IMR-90 (cell line): ENCODE results near the gene EGFL8. TPM values are rescaled to one million over a fixed set of nuclear protein-coding genes. Genes with fewer than 3 reads are reported as not detected.

ENCODE experiments used
- ATAC-seq: fragments of 200-7000 bp; cut with Tn5 transposase; 2 replicates; pipeline ENCODE4 v1.9.1; 2020; ENCODE audit warnings: low read depth, mild to moderate bottlenecking, moderate library complexity
- Bru-seq: library from RNA; stranded (reverse); fragments of 400-500 nt; gene quantifications from one replicate; lab custom pipeline; 2021; lab: Mats Ljungman, UMichigan
- BruChase-seq, 2 experiments: library from RNA; stranded (reverse); fragments of 400-500 nt; gene quantifications; one replicate each; lab custom pipeline; 2021; lab: Mats Ljungman, UMichigan
- BruUV-seq: library from RNA; stranded (reverse); fragments of 400-500 nt; replicated peaks from 2 replicates; lab custom pipeline; 2021; lab: Mats Ljungman, UMichigan
- CTCF ChIA-PET: fragments of 300-600 bp; formaldehyde crosslinking; extraction: SDS; loops from one replicate; lab custom pipeline; 2021; ENCODE audit warnings: antibody characterized with exemption; lab: Yijun Ruan, JAX
- POLR2A ChIA-PET: fragments of 300-600 bp; sonication (Branson Sonifier 250); formaldehyde crosslinking; loops from one replicate; lab custom pipeline; 2022; ENCODE audit warnings: antibody characterized with exemption; ENCODE audit not compliant: unreplicated experiment; lab: Charles Lee
- DNase-seq: peaks from one replicate; pipeline ENCODE4 v3.0.0; 2013
- H2AFZ ChIP-seq: replicated peaks from 2 replicates; pipeline ENCODE3; 2013; ENCODE audit warnings: low read length, mild to moderate bottlenecking; ENCODE audit not compliant: poor library complexity
- H2AK5ac ChIP-seq: 2 replicates; pipeline ENCODE4 v1.6.1; 2013; ENCODE audit warnings: low read depth, low read length, inconsistent platforms
- H2AK9ac ChIP-seq: replicated peaks from 2 replicates; pipeline ENCODE3; 2013; ENCODE audit warnings: mild to moderate bottlenecking, low read depth, low read length, moderate library complexity; ENCODE audit not compliant: poor library complexity
- H2BK120ac ChIP-seq: 2 replicates; pipeline ENCODE4 v1.6.1; 2013; ENCODE audit warnings: low read depth, low read length, inconsistent platforms
- H2BK15ac ChIP-seq: 3 replicates; pipeline ENCODE4 v1.6.1; 2013; ENCODE audit warnings: low read depth, low read length, inconsistent platforms
- H2BK20ac ChIP-seq: 2 replicates; pipeline ENCODE4 v1.6.1; 2013; ENCODE audit warnings: low read depth, mild to moderate bottlenecking, inconsistent platforms, low read length, moderate library complexity
- H2BK5ac ChIP-seq: 2 replicates; pipeline ENCODE4 v1.6.1; 2013; ENCODE audit warnings: mild to moderate bottlenecking, low read depth, low read length, inconsistent platforms; ENCODE audit not compliant: poor library complexity, severe bottlenecking
- H3K14ac ChIP-seq: replicated peaks from 2 replicates; pipeline ENCODE4 v1.6.1; 2013; ENCODE audit warnings: low read depth, low read length, inconsistent platforms
- H3K18ac ChIP-seq: 2 replicates; pipeline ENCODE4 v1.6.1; 2013; ENCODE audit warnings: low read depth, low read length, control low read depth
- H3K23ac ChIP-seq: 2 replicates; pipeline ENCODE4 v1.6.1; 2013; ENCODE audit warnings: low read depth, low read length, inconsistent platforms
- H3K27ac ChIP-seq: 2 replicates; pipeline ENCODE4 v1.5.1; 2013; ENCODE audit warnings: mild to moderate bottlenecking, control low read depth, low read length; ENCODE audit not compliant: insufficient read depth
- H3K27me3 ChIP-seq: 2 replicates; pipeline ENCODE4 v1.6.1; 2013; ENCODE audit warnings: low read length; ENCODE audit not compliant: control insufficient read depth, insufficient read depth
- H3K36me3 ChIP-seq: 2 replicates; pipeline ENCODE4 v1.6.1; 2013; ENCODE audit warnings: low read length, mixed read lengths; ENCODE audit not compliant: control insufficient read depth, insufficient read depth
- H3K4ac ChIP-seq: 2 replicates; pipeline ENCODE4 v1.6.1; 2013; ENCODE audit warnings: low read depth, low read length, inconsistent platforms
- H3K4me1 ChIP-seq: 2 replicates; pipeline ENCODE4 v1.6.1; 2013; ENCODE audit warnings: low read length, mixed read lengths; ENCODE audit not compliant: control insufficient read depth, insufficient read depth
- H3K4me2 ChIP-seq: 2 replicates; pipeline ENCODE4 v1.6.1; 2013; ENCODE audit warnings: low read depth, mild to moderate bottlenecking, control low read depth, low read length, moderate library complexity
- H3K4me3 ChIP-seq: 2 replicates; pipeline ENCODE4 v1.5.1; 2013; ENCODE audit warnings: low read depth, mild to moderate bottlenecking, control low read depth, low read length, moderate library complexity; ENCODE audit not compliant: insufficient read depth
- H3K56ac ChIP-seq: 2 replicates; pipeline ENCODE4 v1.6.1; 2013; ENCODE audit warnings: low read length, inconsistent platforms; ENCODE audit not compliant: insufficient read depth; ENCODE audit errors: extremely low read depth
- H3K79me1 ChIP-seq, 2 experiments: 2 replicates each; pipeline ENCODE4 v1.6.1; 2013; ENCODE audit warnings: low read length in 2 of 2, inconsistent platforms in 1 of 2, low read depth in 1 of 2
- H3K9ac ChIP-seq: 2 replicates; pipeline ENCODE4 v1.6.1; 2013; ENCODE audit warnings: low read depth, low read length, control low read depth
- H3K9me1 ChIP-seq: 2 replicates; pipeline ENCODE4 v1.6.1; 2013; ENCODE audit warnings: low read length, inconsistent platforms; ENCODE audit not compliant: insufficient read depth
- H3K9me3 ChIP-seq: 2 replicates; pipeline ENCODE4 v1.6.1; 2013; ENCODE audit warnings: low read length; ENCODE audit not compliant: control insufficient read depth, insufficient read depth
- H4K20me1 ChIP-seq: 2 replicates; pipeline ENCODE4 v1.6.1; 2013; ENCODE audit warnings: low read length, inconsistent platforms; ENCODE audit not compliant: insufficient read depth
- H4K5ac ChIP-seq: 2 replicates; pipeline ENCODE4 v1.6.1; 2013; ENCODE audit warnings: mild to moderate bottlenecking, low read depth, low read length, control low read depth
- H4K8ac ChIP-seq, 2 experiments: 2 replicates each; pipeline ENCODE4 v1.6.1; 2013; ENCODE audit warnings: low read depth in 2 of 2, low read length in 2 of 2, control low read depth in 1 of 2, inconsistent platforms in 1 of 2
- H4K91ac ChIP-seq: 2 replicates; pipeline ENCODE4 v1.6.1; 2013; ENCODE audit warnings: low read depth, low read length, inconsistent platforms; ENCODE audit not compliant: insufficient read depth
- CEBPB ChIP-seq: IDR thresholded peaks from 2 replicates; pipeline ENCODE4 v1.6.1; 2012; ENCODE audit warnings: low read depth, low read length, improper control_type of control experiment
- NFE2L2 ChIP-seq: fragments of 150-350 bp; IDR thresholded peaks from 2 replicates; pipeline ENCODE4 v1.6.1; 2016; ENCODE audit warnings: low read depth, mild to moderate bottlenecking, low read length
- dilution Hi-C: fragments of 300-500 bp; cut with HindIII; formaldehyde crosslinking; loops from one replicate; pipeline ENCODE4 v1.14.3; 2018; ENCODE audit warnings: low sequenced_read_pairs; ENCODE audit not compliant: unreplicated experiment
- in situ Hi-C: fragments of 300-500 bp; cut with MboI; formaldehyde crosslinking; loops from 3 replicates; pipeline ENCODE4 v1.14.3; 2019; ENCODE audit warnings: low sequenced_read_pairs, inconsistent platforms, mixed read lengths
- intact Hi-C: fragments of 100-400 bp; cut with micrococcal nuclease; formaldehyde crosslinking; loops from 2 replicates; pipeline ENCODE4 v1.10.0; 2022
- long read RNA-seq: library from polyadenylated mRNA; unstranded; transcript quantifications from one replicate; pipeline ENCODE4 v2.0.0, GENCODE V29; 2021; ENCODE audit not compliant: unreplicated experiment
- polyA plus RNA-seq, 3 experiments: library from polyadenylated mRNA; depleted of rRNA; stranded (reverse); fragments of >200 nt; gene quantifications; 2 replicates each; pipeline ENCODE4 v1.2.3, GENCODE V29; 2012; ENCODE audit warnings: low replicate concordance in 1 of 3
- total RNA-seq: library from RNA; depleted of rRNA; stranded (reverse); fragments of >200 nt; gene quantifications from 2 replicates; pipeline ENCODE4 v1.2.3, GENCODE V29; 2012; rRNA removed

Gene EGFL8
- total RNA-seq (0.18 and 0.28 TPM in 2 replicates), polyA plus RNA-seq (2012; rRNA removed) (4.7 and 5.7 TPM in 2 replicates), Bru-seq, nascent RNA (percentile 74 among the genes with signal in this experiment), BruChase-seq, experiment 1, labeled RNA remaining after a 6-hour chase (percentile 83 among the genes with signal in this experiment), BruChase-seq, experiment 2, labeled RNA remaining after a 2-hour chase (percentile 90 among the genes with signal in this experiment)
- polyA plus RNA-seq (2012; cell fraction: cytosol; rRNA removed), result 0.71 and 1.8 TPM in 2 replicates
- polyA plus RNA-seq (2012; cell fraction: nucleus; rRNA removed; ENCODE audit: low replicate concordance), result 69.1 and 72.4 TPM in 2 replicates
- long read RNA-seq, partial matches to known transcripts, result 0 of 1 reads
- long read RNA-seq, other reads (novel, unspliced or antisense), result 0 of 1 reads

- Histone ChIP-seq H4K20me1 (no peaks in the 10 kb centered on the region), H3K79me1 (no peaks in the 10 kb centered on the region), H2BK5ac (no peak within 1 kb of the TSS), H3K4ac (no peak within 1 kb of the TSS), H3K18ac (no peak within 1 kb of the TSS), H3K4me1 (no peaks in the 10 kb centered on the region), H4K91ac (no peak within 1 kb of the TSS), H3K4me3 (no peak within 1 kb of the TSS), H3K9ac (no peak within 1 kb of the TSS), H3K23ac (no peak within 1 kb of the TSS), H3K9me3 (no peaks in the 10 kb centered on the region), H3K36me3 (peaks cover 45% of the 10 kb centered on the region), H3K27me3 (no peaks in the 10 kb centered on the region), H3K14ac (no peak within 1 kb of the TSS), H2BK120ac (no peak within 1 kb of the TSS), H2BK15ac (no peak within 1 kb of the TSS), H4K8ac (no peak within 1 kb of the TSS), H2BK20ac (no peak within 1 kb of the TSS), H2AK9ac (peak within 1 kb of the TSS; percentile 61), H3K9me1 (peaks cover 3% of the 10 kb centered on the region; the same call in 1 of the 2 replicates), H4K5ac (no peak within 1 kb of the TSS), H2AK5ac (no peak within 1 kb of the TSS), H3K27ac (no peak within 1 kb of the TSS), H3K56ac (no peak within 1 kb of the TSS), H3K4me2 (no peak within 1 kb of the TSS), H2AFZ (no peak within 1 kb of the TSS)
- CTCF ChIA-PET, result no interaction called here
- POLR2A ChIA-PET, result no interaction called here
- intact Hi-C loops (no loop called here), in situ Hi-C loops (no loop called here), dilution Hi-C loops (no loop called here)
- no peak for DNase-seq
- ATAC-seq, result no peak
- TF ChIP-seq NFE2L2, result no peak
- no peak for TF ChIP-seq CEBPB
- BruUV-seq, result no TSS peak
These were observed at the start of gene EGFL8 for GRCh38 chr6:32164295-32164694. Gene EGFL8 (plus strand): TSS chr6:32164595. CDS start chr6:32166166, 1,571 bp downstream.
